Measurements from ENCODE around the gene SEPHS1.
"Not testable (repeated sequence)": the region's sequence is repeated elsewhere in the genome, so short reads cannot be mapped to it uniquely, and the experiment has no call there.

Gene SEPHS1

GRCh38 chr10:13334556-13334955, 13.5 kb downstream of the SEPHS1 start:
- no peak overlapping the region for H3K4me3 ChIP-seq (ENCODE audit: low read length)
- no peak for DNase-seq (ENCODE audit: low read depth, low spot score)

DNA sequence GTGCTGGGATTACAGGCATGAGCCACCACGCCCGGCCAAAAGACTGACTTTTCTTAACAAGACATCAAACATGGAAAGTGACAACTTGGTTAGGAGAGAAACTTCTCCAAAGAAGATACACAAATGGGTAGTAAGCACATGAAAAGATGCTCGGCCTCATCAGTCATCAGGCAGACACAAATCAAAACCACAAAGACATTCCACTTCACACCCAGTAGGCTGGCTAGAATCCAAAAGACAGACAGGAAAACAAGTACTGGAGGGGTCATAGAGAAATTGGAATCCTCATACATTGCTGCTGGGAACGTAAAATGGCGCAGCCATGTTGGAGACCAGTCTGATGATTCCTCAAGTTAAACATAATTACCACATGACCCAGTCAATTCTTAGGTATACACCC, 16.4 kb downstream of the SEPHS1 start:
- no peak overlapping the region for H3K4me3 ChIP-seq (ENCODE audit: low read length)
- no peak for DNase-seq (ENCODE audit: low read depth, low spot score)

GRCh38 chr10:13330980-13331379, 17.1 kb downstream of the SEPHS1 start:
- DNase-seq (ENCODE audit: low read depth, low spot score); H3K4me3 ChIP-seq (ENCODE audit: low read length): not testable (repeated sequence)

DNA sequence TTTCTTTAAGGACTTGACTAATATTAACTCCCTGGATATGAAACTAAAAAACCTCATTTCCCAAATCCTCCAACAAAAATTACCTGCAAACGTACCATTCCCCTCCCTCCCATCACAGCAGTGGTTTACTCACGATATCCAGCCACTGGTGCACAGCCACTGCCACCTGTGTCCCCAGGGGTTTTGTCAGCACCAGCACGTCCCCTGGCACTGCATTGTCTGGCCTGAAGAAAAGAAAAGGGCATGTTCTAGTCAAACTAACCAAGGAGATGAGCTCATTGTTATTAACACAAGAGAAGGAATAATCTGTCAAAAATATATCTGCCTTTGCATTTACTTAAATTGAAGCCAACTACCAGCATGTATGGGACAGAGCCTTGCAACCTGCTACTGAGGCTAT, 18.5 kb downstream of the SEPHS1 start:
- DNase-seq (ENCODE audit: low read depth, low spot score): no peak
- no peak overlapping the region for H3K4me3 ChIP-seq (ENCODE audit: low read length)

- no peak overlapping the region for H3K4me3 ChIP-seq (ENCODE audit: low read length)
- DNase-seq (ENCODE audit: low read depth, low spot score): no peak
Observed at GRCh38 chr10:13328613-13329012, 19.5 kb downstream of the SEPHS1 start.

DNA sequence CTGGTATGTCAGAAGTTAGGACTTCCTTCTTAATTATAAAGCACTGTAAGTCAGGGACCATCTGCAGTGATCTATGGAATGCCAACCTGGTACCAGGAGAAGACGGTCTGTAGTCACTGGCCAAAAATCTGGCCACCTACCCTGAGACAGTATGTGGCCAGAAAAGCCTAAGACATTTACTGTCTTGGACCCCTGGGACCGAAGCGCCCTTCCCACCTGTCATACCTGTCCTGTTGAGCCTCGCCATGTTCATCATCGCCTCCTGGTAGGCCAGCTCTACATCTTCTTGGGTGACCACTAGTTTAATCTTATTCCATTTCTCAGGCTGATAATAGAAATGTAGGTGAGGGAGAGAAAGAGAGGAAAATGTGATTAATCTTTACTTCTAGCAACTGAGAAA, 20.0 kb downstream of the SEPHS1 start:
- no peak for DNase-seq (ENCODE audit: low read depth, low spot score)
- H3K4me3 ChIP-seq (ENCODE audit: low read length): no peak overlapping the region

GRCh38 chr10:13327534-13327933, 20.6 kb downstream of the SEPHS1 start:
- H3K4me3 ChIP-seq (ENCODE audit: low read length): no peak overlapping the region
- DNase-seq (ENCODE audit: low read depth, low spot score): no peak

DNA sequence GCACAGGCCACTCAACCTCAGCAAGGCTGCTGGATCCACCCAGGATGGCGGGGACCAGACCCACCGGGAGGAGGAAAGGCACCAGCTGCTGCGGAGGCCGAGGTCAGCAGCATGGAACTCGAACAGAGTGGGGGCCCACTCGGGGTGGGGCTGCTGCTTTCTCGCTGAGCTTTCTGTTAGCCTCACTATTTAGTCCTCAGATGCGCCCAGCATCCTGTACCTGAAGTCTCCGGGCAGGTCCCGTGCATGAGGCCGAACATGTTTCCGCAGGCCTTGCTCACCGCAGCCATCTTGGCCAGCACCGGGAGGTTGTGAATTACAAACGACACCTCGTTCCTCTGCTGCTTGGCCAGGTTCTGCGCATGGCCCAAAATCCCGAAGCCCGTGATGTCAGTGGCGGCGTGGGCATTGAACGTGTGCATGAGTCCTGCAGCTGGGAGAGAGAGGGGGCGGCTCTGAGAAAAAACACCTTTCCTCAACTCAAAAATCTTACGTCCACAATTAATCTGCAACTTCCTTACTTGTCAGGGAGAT, 25.4 kb downstream of the SEPHS1 start:
- no peak for DNase-seq (ENCODE audit: low read depth, low spot score)
- no peak overlapping the region for H3K4me3 ChIP-seq (ENCODE audit: low read length)

DNA sequence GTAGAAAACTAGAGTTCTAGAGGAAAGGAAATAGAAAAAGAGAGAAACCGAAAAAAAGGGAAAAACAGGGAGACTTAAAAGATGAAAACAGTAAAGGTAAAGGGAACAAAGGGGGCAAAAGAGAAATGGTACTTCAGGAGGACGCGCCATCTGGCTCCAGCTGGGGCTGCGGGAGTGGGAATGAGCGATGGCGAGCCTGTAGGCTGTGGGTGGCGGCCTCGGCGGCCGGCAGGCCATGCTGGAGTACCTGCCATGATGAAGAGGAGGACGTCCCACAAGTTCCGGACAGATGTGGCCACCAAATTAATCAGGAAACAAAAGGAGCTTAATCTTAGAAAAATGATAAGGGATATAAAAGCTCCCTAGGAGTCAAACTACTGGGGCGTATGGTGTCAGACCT, 26.5 kb downstream of the SEPHS1 start:
- DNase-seq (ENCODE audit: low read depth, low spot score): no peak
- no peak overlapping the region for H3K4me3 ChIP-seq (ENCODE audit: low read length)

DNA sequence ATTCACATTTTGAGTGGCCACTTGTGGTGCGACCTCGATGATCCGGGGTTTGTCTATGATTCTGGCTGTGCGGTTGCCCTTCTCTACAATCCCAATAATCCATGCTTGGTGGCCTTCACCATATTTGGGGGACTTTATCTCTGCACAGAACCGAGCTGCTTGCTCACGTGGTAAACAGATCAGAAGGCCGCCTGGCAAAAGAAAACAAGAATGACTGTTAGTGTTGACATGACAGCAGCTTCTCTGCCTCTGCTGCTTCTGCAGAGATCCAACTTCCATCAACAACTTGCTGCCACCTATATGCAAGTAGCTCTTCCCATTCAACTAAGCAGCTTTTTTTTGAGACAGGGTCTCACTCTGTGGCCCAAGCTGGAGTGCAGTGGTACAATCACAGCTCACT, 28.9 kb downstream of the SEPHS1 start:
- H3K4me3 ChIP-seq (ENCODE audit: low read length): no peak overlapping the region
- no peak for DNase-seq (ENCODE audit: low read depth, low spot score)

DNA sequence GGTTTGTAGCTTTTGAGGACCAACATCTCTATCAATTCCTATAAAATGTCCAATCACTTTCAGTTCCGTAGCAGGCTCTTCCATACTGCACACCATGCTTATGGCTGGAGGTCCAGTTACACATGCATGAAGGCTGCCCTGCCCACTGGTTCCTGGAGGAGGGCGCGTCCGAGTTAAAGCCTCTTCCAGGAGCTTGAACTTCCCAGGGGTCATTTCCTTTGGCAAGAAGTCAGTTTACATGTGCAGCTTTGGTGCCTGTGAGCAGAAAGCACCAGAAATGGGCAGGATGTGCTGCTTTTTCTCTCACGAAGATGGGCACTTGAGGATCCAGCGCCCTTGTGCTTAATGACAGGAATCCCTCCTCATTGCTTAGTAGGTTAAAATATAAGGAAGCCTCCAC, 30.6 kb downstream of the SEPHS1 start:
- DNase-seq (ENCODE audit: low read depth, low spot score): no peak
- no peak overlapping the region for H3K4me3 ChIP-seq (ENCODE audit: low read length)

GRCh38 chr10:13316635-13317311, 31.3 kb downstream of the SEPHS1 start:
- DNase-seq (ENCODE audit: low read depth, low spot score): no peak
- H3K4me3 ChIP-seq (ENCODE audit: low read length): no peak overlapping the region

GRCh38 chr10:13315361-13315760, 32.7 kb downstream of the SEPHS1 start:
- no peak overlapping the region for H3K4me3 ChIP-seq (ENCODE audit: low read length)
- no peak for DNase-seq (ENCODE audit: low read depth, low spot score)

GRCh38 chr10:13311177-13311575, 36.9 kb downstream of the SEPHS1 start:
- no peak for DNase-seq (ENCODE audit: low read depth, low spot score)
- no peak overlapping the region for H3K4me3 ChIP-seq (ENCODE audit: low read length)

DNA sequence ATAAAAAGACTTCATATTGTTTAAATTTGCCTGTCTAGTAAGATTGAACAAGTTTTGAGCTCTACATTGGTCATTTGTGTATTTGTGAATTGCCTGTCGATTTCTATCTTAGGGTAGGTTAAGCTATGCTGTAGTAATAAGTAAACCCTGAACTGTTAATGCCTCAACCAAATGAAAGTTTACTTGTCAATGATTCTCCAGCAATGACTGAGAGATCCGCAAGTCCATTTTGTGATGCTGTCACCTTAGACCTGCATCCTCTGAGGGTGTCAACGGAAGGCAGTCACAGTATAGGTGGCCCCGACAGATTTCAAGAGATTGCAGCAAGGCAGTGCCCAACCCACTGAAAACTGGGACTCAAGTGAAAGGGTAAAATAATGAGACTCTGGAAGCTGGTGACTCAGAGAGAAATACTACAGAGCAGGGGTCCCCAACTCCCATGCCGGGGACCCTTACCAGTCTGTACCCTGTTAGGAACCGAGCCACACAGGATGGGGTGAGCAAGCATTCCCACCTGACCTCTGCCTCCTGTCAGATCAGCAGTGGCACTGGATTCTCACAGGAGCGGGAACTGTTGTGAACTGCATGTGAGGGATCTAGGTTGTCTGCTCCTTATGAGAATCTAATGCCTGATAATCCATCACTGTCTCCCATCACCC, 37.4 kb downstream of the SEPHS1 start:
- no peak for DNase-seq (ENCODE audit: low read depth, low spot score)
- no peak overlapping the region for H3K4me3 ChIP-seq (ENCODE audit: low read length)

DNA sequence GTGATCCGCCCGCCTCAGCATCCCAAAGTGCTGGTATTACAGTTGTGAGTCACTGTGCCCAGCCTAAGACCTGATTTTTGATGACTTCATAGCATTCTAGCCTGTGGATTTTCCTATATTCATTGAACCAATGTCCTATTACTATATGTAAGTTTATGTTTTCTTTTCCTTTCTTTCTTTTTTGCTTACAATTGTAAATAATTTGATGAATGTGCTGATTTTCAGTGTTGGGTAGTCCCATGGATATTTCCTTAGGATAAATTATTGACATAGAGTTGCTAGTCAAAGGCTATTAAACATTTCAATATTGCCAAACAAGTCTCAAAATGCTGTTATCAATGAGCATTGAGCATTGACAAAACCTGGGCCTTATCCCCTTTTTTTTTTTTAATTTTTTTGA, 38.3 kb downstream of the SEPHS1 start:
- DNase-seq (ENCODE audit: low read depth, low spot score): no peak
- H3K4me3 ChIP-seq (ENCODE audit: low read length): no peak overlapping the region

- no peak for DNase-seq (ENCODE audit: low read depth, low spot score)
- no peak overlapping the region for H3K4me3 ChIP-seq (ENCODE audit: low read length)
Observed at GRCh38 chr10:13308096-13308495, 40.0 kb downstream of the SEPHS1 start.

- H3K4me3 ChIP-seq (ENCODE audit: low read length): no peak overlapping the region
- DNase-seq (ENCODE audit: low read depth, low spot score): no peak
Observed at GRCh38 chr10:13306103-13306502, 42.0 kb downstream of the SEPHS1 start.

GRCh38 chr10:13302821-13303555, 45.1 kb downstream of the SEPHS1 start:
- no peak for DNase-seq (ENCODE audit: low read depth, low spot score)
- no peak overlapping the region; the same call in 1 of the 2 replicates for H3K4me3 ChIP-seq (ENCODE audit: low read length)

All from Jurkat, Clone E6-1 (cell line).